Panc1 (cell line): ENCODE measurements around the gene TACO1. TPM values are rescaled to one million over a fixed set of nuclear protein-coding genes. Genes with fewer than 3 reads are reported as not detected.

ENCODE experiments used
- ATAC-seq: fragments of 200-7000 bp; cut with Tn5 transposase; 2 replicates; pipeline ENCODE4 v1.9.1; 2020; ENCODE audit warnings: mild to moderate bottlenecking, moderate library complexity
- BruUV-seq: library from RNA; stranded (reverse); fragments of 400-500 nt; replicated peaks from 2 replicates; lab custom pipeline; 2021; lab: Mats Ljungman, UMichigan
- CTCF ChIA-PET: fragments of 300-600 bp; sonication (Branson Sonifier 250); formaldehyde crosslinking; loops from one replicate; lab custom pipeline; 2022; ENCODE audit warnings: antibody characterized with exemption; lab: Charles Lee
- POLR2A ChIA-PET: fragments of 300-600 bp; sonication (Branson Sonifier 250); formaldehyde crosslinking; loops from one replicate; lab custom pipeline; 2022; ENCODE audit warnings: antibody characterized with exemption; lab: Charles Lee
- DNase-seq: peaks from one replicate; pipeline ENCODE4 v3.0.0-alpha.2; 2010; ENCODE audit warnings: low read depth, low spot score
- H3K27ac ChIP-seq: 2 replicates; pipeline ENCODE4 v1.5.1; 2011; ENCODE audit warnings: mild to moderate bottlenecking, low read length, inconsistent platforms
- H3K27me3 ChIP-seq: fragments of 200-500 bp; sonication (Bioruptor generic); 2 replicates; pipeline ENCODE4 v1.6.0; 2014; ENCODE audit warnings: low read length, inconsistent platforms; ENCODE audit not compliant: control insufficient read depth, insufficient read depth
- H3K36me3 ChIP-seq: fragments of 200-500 bp; sonication (Bioruptor generic); 2 replicates; pipeline ENCODE4 v1.5.1; 2014; ENCODE audit warnings: inconsistent platforms, mild to moderate bottlenecking, low read length, moderate library complexity; ENCODE audit not compliant: control insufficient read depth, insufficient read depth
- H3K4me1 ChIP-seq: 2 replicates; pipeline ENCODE4 v1.5.1; 2011; ENCODE audit warnings: inconsistent platforms, mild to moderate bottlenecking, low read length, moderate library complexity; ENCODE audit not compliant: control insufficient read depth, insufficient read depth
- H3K4me3 ChIP-seq, 2 experiments: 2 replicates each; pipeline ENCODE4 v1.5.1; 2011 to 2012; ENCODE audit warnings: low read depth in 2 of 2, low read length in 2 of 2, mild to moderate bottlenecking in 2 of 2, inconsistent platforms in 1 of 2, moderate library complexity in 1 of 2
- H3K9me3 ChIP-seq: fragments of 200-500 bp; sonication (Bioruptor generic); 2 replicates; pipeline ENCODE4 v1.5.1; 2014; ENCODE audit warnings: low read depth, mild to moderate bottlenecking, inconsistent platforms, low read length, moderate library complexity; ENCODE audit not compliant: control insufficient read depth, insufficient read depth
- CTCF ChIP-seq: fragments of 450-650 bp; IDR thresholded peaks from 2 replicates; pipeline ENCODE4 v1.5.1; 2017; ENCODE audit warnings: mild to moderate bottlenecking
- POLR2AphosphoS5 ChIP-seq: IDR thresholded peaks from 2 replicates; pipeline ENCODE4 v1.6.1; 2012; ENCODE audit warnings: mild to moderate bottlenecking, low read depth, low read length, moderate library complexity
- SIN3A ChIP-seq: IDR thresholded peaks from 2 replicates; pipeline ENCODE4 v1.6.1; 2012; ENCODE audit warnings: low read depth, mild to moderate bottlenecking, low read length, moderate library complexity, borderline replicate concordance; ENCODE audit not compliant: insufficient read depth
- TCF7L2 ChIP-seq: IDR thresholded peaks from 2 replicates; pipeline ENCODE4 v1.6.1; 2011; ENCODE audit warnings: mild to moderate bottlenecking, low read depth, low read length, inconsistent platforms
- in situ Hi-C: cut with HindIII; loops from 2 replicates; pipeline ENCODE4 v1.10.0; 2016; ENCODE audit warnings: low sequenced_read_pairs, low pct_unique_long_range_greater_than_20kb
- intact Hi-C: fragments of 100-400 bp; cut with micrococcal nuclease; formaldehyde crosslinking; loops from one replicate; pipeline ENCODE4 v1.10.0; 2022; ENCODE audit not compliant: unreplicated experiment
- total RNA-seq: library from RNA; stranded (reverse); gene quantifications from one replicate; pipeline ENCODE4 v1.2.1, GENCODE V29; 2021; ENCODE audit not compliant: unreplicated experiment
- TF ChIP-seq, protein P1 (sequence below), 2 experiments: IDR thresholded peaks; 2 replicates each; pipeline ENCODE4 v1.6.1; 2011 to 2012; ENCODE audit warnings: low read depth in 2 of 2, control low read depth in 1 of 2, low read length in 1 of 2, mild to moderate bottlenecking in 1 of 2, moderate library complexity in 1 of 2; ENCODE audit not compliant: insufficient read depth in 1 of 2

The TACO1 gene
- total RNA-seq, 1 experiment from 2014 or later: 17.9 TPM

GRCh38 chr17:63631062-63631461 lies 30.4 kb downstream of the TACO1 start:
- Histone ChIP-seq H3K9me3 (no peaks in the 10 kb centered on the region), H3K4me1 (peaks cover 4% of the 10 kb centered on the region), H3K27ac (no peak overlapping the region), H3K27me3 (no peaks in the 10 kb centered on the region), H3K4me3 (no peak overlapping the region), H3K36me3 (no peaks in the 10 kb centered on the region; the same call in 1 of the 2 replicates)
- ChIA-PET CTCF (no interaction called here), POLR2A (no interaction called here)
- ATAC-seq (no peak), DNase-seq (no peak)
- TF ChIP-seq POLR2AphosphoS5 (no peak), SIN3A (no peak), TCF7L2 (no peak), CTCF (no peak)
- TF ChIP-seq, protein P1, sequence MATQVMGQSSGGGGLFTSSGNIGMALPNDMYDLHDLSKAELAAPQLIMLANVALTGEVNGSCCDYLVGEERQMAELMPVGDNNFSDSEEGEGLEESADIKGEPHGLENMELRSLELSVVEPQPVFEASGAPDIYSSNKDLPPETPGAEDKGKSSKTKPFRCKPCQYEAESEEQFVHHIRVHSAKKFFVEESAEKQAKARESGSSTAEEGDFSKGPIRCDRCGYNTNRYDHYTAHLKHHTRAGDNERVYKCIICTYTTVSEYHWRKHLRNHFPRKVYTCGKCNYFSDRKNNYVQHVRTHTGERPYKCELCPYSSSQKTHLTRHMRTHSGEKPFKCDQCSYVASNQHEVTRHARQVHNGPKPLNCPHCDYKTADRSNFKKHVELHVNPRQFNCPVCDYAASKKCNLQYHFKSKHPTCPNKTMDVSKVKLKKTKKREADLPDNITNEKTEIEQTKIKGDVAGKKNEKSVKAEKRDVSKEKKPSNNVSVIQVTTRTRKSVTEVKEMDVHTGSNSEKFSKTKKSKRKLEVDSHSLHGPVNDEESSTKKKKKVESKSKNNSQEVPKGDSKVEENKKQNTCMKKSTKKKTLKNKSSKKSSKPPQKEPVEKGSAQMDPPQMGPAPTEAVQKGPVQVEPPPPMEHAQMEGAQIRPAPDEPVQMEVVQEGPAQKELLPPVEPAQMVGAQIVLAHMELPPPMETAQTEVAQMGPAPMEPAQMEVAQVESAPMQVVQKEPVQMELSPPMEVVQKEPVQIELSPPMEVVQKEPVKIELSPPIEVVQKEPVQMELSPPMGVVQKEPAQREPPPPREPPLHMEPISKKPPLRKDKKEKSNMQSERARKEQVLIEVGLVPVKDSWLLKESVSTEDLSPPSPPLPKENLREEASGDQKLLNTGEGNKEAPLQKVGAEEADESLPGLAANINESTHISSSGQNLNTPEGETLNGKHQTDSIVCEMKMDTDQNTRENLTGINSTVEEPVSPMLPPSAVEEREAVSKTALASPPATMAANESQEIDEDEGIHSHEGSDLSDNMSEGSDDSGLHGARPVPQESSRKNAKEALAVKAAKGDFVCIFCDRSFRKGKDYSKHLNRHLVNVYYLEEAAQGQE (IDR thresholded peaks at IDR 0.05; ENCODE audit: insufficient read depth in 1 of 2, low read depth in 2 of 2, low read length in 1 of 2): no peak
- in situ Hi-C loops (no loop called here), intact Hi-C loops (no loop called here)
- BruUV-seq: no TSS peak

DNA sequence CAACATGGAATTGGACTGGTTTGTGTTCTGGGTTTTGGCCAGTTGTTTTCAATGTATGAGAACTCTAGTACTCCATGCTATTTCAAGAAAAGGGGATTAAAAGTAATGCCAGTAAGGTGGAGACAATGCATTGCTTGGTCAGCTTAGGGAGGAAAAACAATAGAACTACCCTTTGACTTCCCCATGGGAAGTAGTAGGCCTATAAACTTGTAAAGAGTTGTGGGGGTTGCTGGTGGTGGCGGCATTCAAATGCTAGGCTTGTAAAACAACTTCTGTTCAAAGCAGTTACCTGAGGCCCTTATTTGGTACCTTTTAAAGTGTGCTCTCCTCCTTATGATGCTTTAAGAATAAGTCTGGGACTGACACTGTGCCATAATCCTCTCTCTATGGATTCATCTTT lies 30.9 kb downstream of the TACO1 start:
- Histone ChIP-seq H3K4me3 (no peak overlapping the region), H3K9me3 (no peaks in the 10 kb centered on the region), H3K36me3 (no peaks in the 10 kb centered on the region; the same call in 1 of the 2 replicates), H3K27ac (no peak overlapping the region), H3K4me1 (peaks cover under 1% of the 10 kb centered on the region), H3K27me3 (no peaks in the 10 kb centered on the region)
- in situ Hi-C loops (no loop called here), intact Hi-C loops (no loop called here)
- ATAC-seq (no peak), DNase-seq (no peak)
- no peak for TF ChIP-seq POLR2AphosphoS5
- TF ChIP-seq CTCF: no peak
- TF ChIP-seq, protein P1 (IDR thresholded peaks at IDR 0.05; ENCODE audit: insufficient read depth in 1 of 2, low read depth in 2 of 2, low read length in 1 of 2): no peak
- no peak for TF ChIP-seq TCF7L2
- TF ChIP-seq SIN3A: no peak
- BruUV-seq: no TSS peak
- ChIA-PET CTCF (no interaction called here), POLR2A (no interaction called here)
